ENCODE data around the gene LHB. TPM values are rescaled to one million over a fixed set of nuclear protein-coding genes. Genes with fewer than 3 reads are reported as not detected.
"Not testable (repeated sequence)": the region's sequence is repeated elsewhere in the genome, so short reads cannot be mapped to it uniquely, and the experiment has no call there.

LHB gene
- total RNA-seq, 1 experiment from 2014 or later, result not detected

GRCh38 chr19:49025599-49025998 lies 8.7 kb upstream of the LHB start:
- not testable (repeated sequence) for H3K9me3 Mint-ChIP-seq; H2BK15ac ChIP-seq (ENCODE audit: low read depth, low read length); H3K23ac ChIP-seq (ENCODE audit: insufficient read length, low read depth, low read length); H2BK120ac ChIP-seq (ENCODE audit: low read depth, low read length, poor library complexity, severe bottlenecking); H3K79me2 ChIP-seq (ENCODE audit: insufficient read depth, low read length); H3K18ac ChIP-seq (ENCODE audit: insufficient read length, low read depth, low read length); H4K20me1 ChIP-seq (ENCODE audit: control insufficient read depth, insufficient read depth, insufficient read length); H3K56ac ChIP-seq (ENCODE audit: insufficient read length, low read depth, low read length); H2AFZ ChIP-seq (ENCODE audit: low read length); DNase-seq; H2BK12ac ChIP-seq (ENCODE audit: insufficient read length, low read depth, low read length); H2BK5ac ChIP-seq (ENCODE audit: insufficient read length, low read length); H3K27ac ChIP-seq (ENCODE audit: insufficient read length, low read depth, low read length); H3K4ac ChIP-seq (ENCODE audit: low read depth, low read length); H3K79me1 ChIP-seq (ENCODE audit: insufficient read depth, low read depth, low read length, poor library complexity, severe bottlenecking); H2AK5ac ChIP-seq (ENCODE audit: insufficient read length, low read length); H3K14ac ChIP-seq (ENCODE audit: insufficient read depth, low read length); H4K8ac ChIP-seq (replicated peaks; ENCODE audit: insufficient read length, low read depth, low read length); H3K9me3 ChIP-seq (ENCODE audit: control insufficient read depth, low read depth, low read length); H2BK20ac ChIP-seq (ENCODE audit: low read depth, low read length, poor library complexity, severe bottlenecking); H3K4me2 ChIP-seq (ENCODE audit: insufficient read depth, insufficient read length, low read length); H3K27me3 ChIP-seq (ENCODE audit: insufficient read depth, low read length); H4K91ac ChIP-seq (ENCODE audit: insufficient read length, low read depth, low read length); H3K4me1 ChIP-seq (ENCODE audit: insufficient read depth, low read length); H3K27ac Mint-ChIP-seq; H4K5ac ChIP-seq (ENCODE audit: insufficient read length, low read depth, low read length); H3K9ac ChIP-seq (ENCODE audit: extremely low read depth, insufficient read length, low read length); H3K4me1 Mint-ChIP-seq; H3T11ph ChIP-seq (ENCODE audit: low read length); H3K4me3 Mint-ChIP-seq; H3K36me3 Mint-ChIP-seq (ENCODE audit: insufficient read depth in 1 of 3, low read depth in 3 of 3); H3K23me2 ChIP-seq (ENCODE audit: insufficient read length, low read depth, low read length, poor library complexity, severe bottlenecking)
- H3K27me3 Mint-ChIP-seq (ENCODE audit: low read depth), result peaks cover 42% of the 10 kb centered on the region
- no CpG with 5 or more reads among the region's 23 CpGs for WGBS (ENCODE audit: extremely low coverage, insufficient read length, low lambda C conversion rate)

GRCh38 chr19:49025088-49025487 lies 8.2 kb upstream of the LHB start:
- not testable (repeated sequence) for H4K20me1 ChIP-seq (ENCODE audit: control insufficient read depth, insufficient read depth, insufficient read length); H3K9me3 Mint-ChIP-seq; H3K4me2 ChIP-seq (ENCODE audit: insufficient read depth, insufficient read length, low read length); H2BK20ac ChIP-seq (ENCODE audit: low read depth, low read length, poor library complexity, severe bottlenecking); H3K23ac ChIP-seq (ENCODE audit: insufficient read length, low read depth, low read length); H3K4me3 Mint-ChIP-seq; H3K18ac ChIP-seq (ENCODE audit: insufficient read length, low read depth, low read length); H3K79me1 ChIP-seq (ENCODE audit: insufficient read depth, low read depth, low read length, poor library complexity, severe bottlenecking); DNase-seq; H3K23me2 ChIP-seq (ENCODE audit: insufficient read length, low read depth, low read length, poor library complexity, severe bottlenecking); H3K56ac ChIP-seq (ENCODE audit: insufficient read length, low read depth, low read length); H2BK12ac ChIP-seq (ENCODE audit: insufficient read length, low read depth, low read length); H3K4ac ChIP-seq (ENCODE audit: low read depth, low read length); H3K36me3 Mint-ChIP-seq (ENCODE audit: insufficient read depth in 1 of 3, low read depth in 3 of 3); H3K9ac ChIP-seq (ENCODE audit: extremely low read depth, insufficient read length, low read length); H3K4me1 ChIP-seq (ENCODE audit: insufficient read depth, low read length); H4K8ac ChIP-seq (replicated peaks; ENCODE audit: insufficient read length, low read depth, low read length); H4K91ac ChIP-seq (ENCODE audit: insufficient read length, low read depth, low read length); H3K27me3 ChIP-seq (ENCODE audit: insufficient read depth, low read length); H3K27ac ChIP-seq (ENCODE audit: insufficient read length, low read depth, low read length); H3K9me3 ChIP-seq (ENCODE audit: control insufficient read depth, low read depth, low read length); H2AK5ac ChIP-seq (ENCODE audit: insufficient read length, low read length); H3K27ac Mint-ChIP-seq; H3K14ac ChIP-seq (ENCODE audit: insufficient read depth, low read length); H2BK120ac ChIP-seq (ENCODE audit: low read depth, low read length, poor library complexity, severe bottlenecking); H2BK5ac ChIP-seq (ENCODE audit: insufficient read length, low read length); H3K79me2 ChIP-seq (ENCODE audit: insufficient read depth, low read length); H3T11ph ChIP-seq (ENCODE audit: low read length); H4K5ac ChIP-seq (ENCODE audit: insufficient read length, low read depth, low read length); H2AFZ ChIP-seq (ENCODE audit: low read length); H2BK15ac ChIP-seq (ENCODE audit: low read depth, low read length)
- no CpG with 5 or more reads among the region's 6 CpGs for WGBS (ENCODE audit: extremely low coverage, insufficient read length, low lambda C conversion rate)
- Mint-ChIP-seq H3K27me3 (ENCODE audit: low read depth) (peaks cover 44% of the 10 kb centered on the region), H3K4me1 (peaks cover 8 to 14% of the 10 kb centered on the region in 2 experiments)
